WTC11 (cell line): ENCODE data around the gene MED15.

ENCODE experiments used
- CTCF ChIP-seq: fragments of 200-600 bp; IDR thresholded peaks from 2 replicates; pipeline ENCODE4 v1.8.0; 2022; ENCODE audit warnings: antibody characterized with exemption
- FOXP4 ChIP-seq: sonication (generic); formaldehyde crosslinking; IDR thresholded peaks from 2 replicates; pipeline ENCODE4 v1.8.0; 2022; ENCODE audit warnings: mild to moderate bottlenecking, missing genetic modification reagents
- MAX ChIP-seq: sonication (generic); formaldehyde crosslinking; IDR thresholded peaks from 2 replicates; pipeline ENCODE4 v1.8.0; 2022; ENCODE audit warnings: mild to moderate bottlenecking, missing genetic modification reagents
- NFE2L1 ChIP-seq: sonication (generic); formaldehyde crosslinking; IDR thresholded peaks from 2 replicates; pipeline ENCODE4 v1.8.1; 2023; ENCODE audit warnings: missing genetic modification reagents

- TF ChIP-seq MAX (CRISPR knock-in tag): no peak
- no peak for TF ChIP-seq CTCF
- TF ChIP-seq NFE2L1 (CRISPR knock-in tag): no peak
- TF ChIP-seq FOXP4 (CRISPR knock-in tag): no peak
These were observed 99.3 kb downstream of the MED15 start for GRCh38 chr22:20606784-20607128.
